Sigmoid colon (tissue), 4 donors: ENCODE data around the gene CBARP.
A peak's percentile ranks its signal among the peaks of the same experiment; 100 is the strongest.

ENCODE experiments used
- EP300 ChIP-seq, 4 donors: sonication (generic); formaldehyde crosslinking; IDR thresholded peaks; one replicate each; pipeline ENCODE4 v1.6.1; 2017; ENCODE audit warnings: antibody characterized with exemption in 4 of 4
- TF ChIP-seq, protein P1 (sequence below), 4 experiments: fragments of 450-650 bp in 3 of 4; fragments of 200-600 bp in 1 of 4; IDR thresholded peaks; one replicate each; pipeline ENCODE4 v1.5.1; 2016 to 2019; ENCODE audit warnings: antibody characterized with exemption in 4 of 4, mild to moderate bottlenecking in 3 of 4, moderate library complexity in 2 of 4

DNA sequence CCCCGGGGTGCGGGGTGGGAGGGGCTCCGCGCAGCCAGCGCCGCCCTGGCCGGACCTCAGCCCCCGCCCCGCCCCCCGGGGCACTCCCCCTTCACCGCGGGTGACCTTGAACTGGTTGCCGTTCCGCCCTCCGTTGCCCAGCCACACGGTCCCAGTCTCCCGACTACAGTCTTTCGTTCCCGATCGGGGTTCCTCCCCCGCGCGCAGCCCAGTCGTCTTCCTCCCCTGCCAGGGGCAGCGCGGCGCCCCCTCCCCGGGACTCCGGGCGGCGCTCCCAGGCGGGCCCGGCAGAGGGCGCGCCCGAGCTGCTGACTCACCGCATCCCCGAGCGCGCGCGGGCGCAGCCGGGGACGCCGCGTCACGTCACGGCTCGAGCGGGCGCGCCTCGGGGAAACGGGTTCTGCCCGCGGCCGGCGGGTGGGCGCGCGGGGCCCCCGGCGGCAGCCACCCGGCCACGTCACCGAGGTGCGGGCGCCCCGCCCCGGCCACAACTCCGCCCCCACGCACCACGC lies 11.0 kb upstream of the CBARP start:
- TF ChIP-seq, protein P1, sequence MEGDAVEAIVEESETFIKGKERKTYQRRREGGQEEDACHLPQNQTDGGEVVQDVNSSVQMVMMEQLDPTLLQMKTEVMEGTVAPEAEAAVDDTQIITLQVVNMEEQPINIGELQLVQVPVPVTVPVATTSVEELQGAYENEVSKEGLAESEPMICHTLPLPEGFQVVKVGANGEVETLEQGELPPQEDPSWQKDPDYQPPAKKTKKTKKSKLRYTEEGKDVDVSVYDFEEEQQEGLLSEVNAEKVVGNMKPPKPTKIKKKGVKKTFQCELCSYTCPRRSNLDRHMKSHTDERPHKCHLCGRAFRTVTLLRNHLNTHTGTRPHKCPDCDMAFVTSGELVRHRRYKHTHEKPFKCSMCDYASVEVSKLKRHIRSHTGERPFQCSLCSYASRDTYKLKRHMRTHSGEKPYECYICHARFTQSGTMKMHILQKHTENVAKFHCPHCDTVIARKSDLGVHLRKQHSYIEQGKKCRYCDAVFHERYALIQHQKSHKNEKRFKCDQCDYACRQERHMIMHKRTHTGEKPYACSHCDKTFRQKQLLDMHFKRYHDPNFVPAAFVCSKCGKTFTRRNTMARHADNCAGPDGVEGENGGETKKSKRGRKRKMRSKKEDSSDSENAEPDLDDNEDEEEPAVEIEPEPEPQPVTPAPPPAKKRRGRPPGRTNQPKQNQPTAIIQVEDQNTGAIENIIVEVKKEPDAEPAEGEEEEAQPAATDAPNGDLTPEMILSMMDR (IDR thresholded peaks at IDR 0.05) = peak; percentile 55 to 86 (median 62)
- no peak for TF ChIP-seq EP300 (IDR thresholded peaks at IDR 0.05)
